Measurements from ENCODE around the gene USP4.

DNA sequence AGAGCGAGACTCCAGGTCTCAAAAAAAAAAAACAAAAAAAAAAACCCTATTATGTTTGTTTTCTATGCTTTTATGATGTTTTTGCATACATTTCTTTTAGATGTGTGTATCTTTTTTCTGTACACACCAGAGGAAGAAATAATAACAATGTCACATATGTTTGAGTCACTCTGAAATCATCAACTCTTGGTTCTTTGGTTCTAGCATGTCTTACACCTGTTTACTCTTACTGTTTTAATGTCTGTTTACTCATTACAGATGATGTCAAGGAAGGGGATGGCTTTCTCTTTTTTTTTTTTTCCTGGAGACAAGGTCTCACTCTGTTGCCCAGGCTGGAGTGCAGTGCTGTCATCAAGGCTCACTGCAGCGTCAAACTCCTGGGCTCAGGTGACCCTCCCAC is 47.9 kb upstream of the USP4 start:
- TF ChIP-seq CTCF (IDR thresholded peaks at IDR 0.05) (no peak), POLR2A (IDR thresholded peaks at IDR 0.05) (no peak)
